ENCODE data around the gene ANO1.

GRCh38 chr11:70097783-70098563, 19.9 kb downstream of the ANO1 start:
- TF ChIP-seq POLR2A (IDR thresholded peaks at IDR 0.05) (no peak), CTCF (IDR thresholded peaks at IDR 0.05) (no peak)

All from Peyer's patch (tissue), 4 donors.